Common myeloid progenitor, CD34-positive (primary cell): Measurements from ENCODE around the gene RIMS1.

Experiments used
- CTCF ChIA-PET: fragments of 350-600 bp; sonication (Branson Sonifier 250); formaldehyde crosslinking; loops from one replicate; lab custom pipeline; 2021; ENCODE audit warnings: antibody characterized with exemption; lab: Charles Lee
- POLR2A ChIA-PET: fragments of 350-600 bp; sonication (Branson Sonifier 250); formaldehyde crosslinking; loops from one replicate; lab custom pipeline; 2021; ENCODE audit warnings: antibody characterized with exemption; lab: Charles Lee
- DNase-seq, 3 donors: peaks; one replicate each; pipeline versions ENCODE4 v3.0.0 to v3.0.0-alpha.2; 2013
- H3K27ac ChIP-seq, 2 experiments: 1 replicate in 1 of 2; 2 replicates in 1 of 2; pipeline ENCODE4 v1.7.0; 2013; ENCODE audit warnings: inconsistent platforms in 2 of 2, low read length in 2 of 2, mild to moderate bottlenecking in 2 of 2, low read depth in 1 of 2, moderate library complexity in 1 of 2; ENCODE audit not compliant: severe bottlenecking in 2 of 2, insufficient read depth in 1 of 2, poor library complexity in 1 of 2
- H3K27me3 ChIP-seq, 5 experiments: replicated peaks in 2 of 5; 1 replicate in 3 of 5; 2 replicates in 2 of 5; pipeline versions ENCODE4 v1.6.1 to v1.7.0; 2013; ENCODE audit warnings: low read length in 4 of 5, mild to moderate bottlenecking in 2 of 5, moderate library complexity in 2 of 5, inconsistent platforms in 1 of 5; ENCODE audit not compliant: insufficient read depth in 5 of 5, control insufficient read depth in 4 of 5
- H3K36me3 ChIP-seq, 4 experiments: 1 replicate in 2 of 4; 2 replicates in 2 of 4; pipeline versions ENCODE4 v1.6.1 to v1.7.0; 2013; ENCODE audit warnings: low read length in 3 of 4, control low read depth in 1 of 4, mild to moderate bottlenecking in 1 of 4; ENCODE audit not compliant: control insufficient read depth in 4 of 4, insufficient read depth in 4 of 4
- H3K4me1 ChIP-seq, 4 experiments: 1 replicate in 3 of 4; 2 replicates in 1 of 4; pipeline versions ENCODE4 v1.6.1 to v1.7.1; 2013; ENCODE audit warnings: low read length in 3 of 4, mild to moderate bottlenecking in 3 of 4, control low read depth in 1 of 4, inconsistent platforms in 1 of 4, moderate library complexity in 1 of 4; ENCODE audit not compliant: control insufficient read depth in 4 of 4, insufficient read depth in 4 of 4; ENCODE audit errors: control extremely low read depth in 1 of 4
- H3K4me3 ChIP-seq, 7 experiments: 1 replicate in 4 of 7; 2 replicates in 3 of 7; pipeline versions ENCODE4 v1.5.1 to v1.7.0; 2013; ENCODE audit warnings: mild to moderate bottlenecking in 7 of 7, low read length in 6 of 7, moderate library complexity in 6 of 7, inconsistent platforms in 2 of 7, low read depth in 2 of 7, control low read depth in 1 of 7; ENCODE audit not compliant: insufficient read depth in 4 of 7, control insufficient read depth in 1 of 7; ENCODE audit errors: extremely low read depth in 1 of 7
- H3K9me3 ChIP-seq, 5 experiments: 1 replicate in 4 of 5; 2 replicates in 1 of 5; pipeline versions ENCODE4 v1.6.1 to v1.7.1; 2013; ENCODE audit warnings: low read length in 4 of 5, mild to moderate bottlenecking in 2 of 5, inconsistent platforms in 1 of 5, low read depth in 1 of 5, moderate library complexity in 1 of 5; ENCODE audit not compliant: control insufficient read depth in 4 of 5, insufficient read depth in 2 of 5; ENCODE audit errors: control extremely low read depth in 1 of 5
- WGBS: methylation state at CpG from one replicate; pipeline ENCODE4 v1.1.5; 2013; ENCODE audit not compliant: insufficient coverage; 5-methylcytosine and 5-hydroxymethylcytosine counted together

Gene RIMS1

GRCh38 chr6:72290620-72291019 is 404.3 kb downstream of the RIMS1 start:
- Histone ChIP-seq H3K4me1 (no peaks in the 10 kb centered on the region), H3K9me3 (no peaks in the 10 kb centered on the region), H3K4me3 (no peak overlapping the region), H3K36me3 (no peaks in the 10 kb centered on the region), H3K27ac (no peak overlapping the region), H3K27me3 (peaks cover 0 to 2% (median 0%) of the 10 kb centered on the region in 5 experiments)
- ChIA-PET POLR2A (no interaction called here), CTCF (no interaction called here)
- WGBS: 94% methylated on average over 8 of the region's 8 CpGs
- DNase-seq: no peak

DNA sequence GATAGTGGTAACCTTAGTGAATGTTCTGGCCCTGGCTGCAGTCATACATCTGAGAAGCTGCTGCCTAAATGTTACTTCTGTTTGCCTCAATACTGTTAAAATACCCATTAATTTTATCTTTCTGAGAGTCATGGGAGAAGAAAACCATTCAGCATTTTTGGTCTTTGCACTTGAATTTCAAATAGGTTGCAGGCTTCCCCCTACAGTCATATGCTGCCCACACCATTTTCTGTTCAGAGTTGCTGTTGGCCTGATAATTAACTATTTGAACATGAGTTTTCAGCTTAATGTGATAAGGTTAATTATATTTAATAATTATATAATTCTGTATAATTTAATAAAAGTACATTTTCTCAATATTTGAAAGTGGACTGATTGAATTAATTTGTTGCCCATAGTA is 410.0 kb downstream of the RIMS1 start:
- POLR2A ChIA-PET: no interaction called here
- H3K4me3 ChIP-seq: no peak overlapping the region
- no peaks in the 10 kb centered on the region for H3K9me3 ChIP-seq
- CTCF ChIA-PET: no interaction called here
- H3K36me3 ChIP-seq: no peaks in the 10 kb centered on the region
- no peak overlapping the region for H3K27ac ChIP-seq
- DNase-seq: no peak
- no peaks in the 10 kb centered on the region for H3K27me3 ChIP-seq
- H3K4me1 ChIP-seq: no peaks in the 10 kb centered on the region

GRCh38 chr6:72305971-72306370 is 419.6 kb downstream of the RIMS1 start:
- Histone ChIP-seq H3K36me3 (no peaks in the 10 kb centered on the region), H3K4me3 (no peak overlapping the region), H3K27ac (no peak overlapping the region), H3K9me3 (no peaks in the 10 kb centered on the region), H3K27me3 (no peaks in the 10 kb centered on the region), H3K4me1 (no peaks in the 10 kb centered on the region)
- no peak for DNase-seq
- POLR2A ChIA-PET: no interaction called here
- no CpG with 5 or more reads among the region's 2 CpGs for WGBS
- CTCF ChIA-PET: no interaction called here

GRCh38 chr6:72316675-72317380 is 430.5 kb downstream of the RIMS1 start:
- Histone ChIP-seq H3K27me3 (peaks cover 0 to 3% (median 0%) of the 10 kb centered on the region in 5 experiments), H3K27ac (no peak overlapping the region), H3K4me1 (no peaks in the 10 kb centered on the region), H3K36me3 (no peaks in the 10 kb centered on the region), H3K9me3 (no peaks in the 10 kb centered on the region), H3K4me3 (no peak overlapping the region)
- CTCF ChIA-PET: no interaction called here
- WGBS: 90% methylated on average over 6 of the region's 9 CpGs
- POLR2A ChIA-PET: no interaction called here
- no peak for DNase-seq

- Histone ChIP-seq H3K4me1 (no peaks in the 10 kb centered on the region), H3K27ac (no peak overlapping the region), H3K4me3 (no peak overlapping the region), H3K9me3 (no peaks in the 10 kb centered on the region), H3K27me3 (peaks cover 0 to 2% (median 0%) of the 10 kb centered on the region in 5 experiments), H3K36me3 (no peaks in the 10 kb centered on the region)
- DNase-seq: no peak
- POLR2A ChIA-PET: no interaction called here
- CTCF ChIA-PET: no interaction called here
Measured at GRCh38 chr6:72321788-72322187, 435.4 kb downstream of the RIMS1 start.

- no peaks in the 10 kb centered on the region for H3K4me1 ChIP-seq
- H3K27me3 ChIP-seq: no peaks in the 10 kb centered on the region
- no peak overlapping the region for H3K4me3 ChIP-seq
- POLR2A ChIA-PET: no interaction called here
- H3K9me3 ChIP-seq: no peaks in the 10 kb centered on the region
- no peak for DNase-seq
- 85% methylated on average over 2 of the region's 2 CpGs for WGBS
- CTCF ChIA-PET: no interaction called here
- H3K27ac ChIP-seq: no peak overlapping the region
- no peaks in the 10 kb centered on the region for H3K36me3 ChIP-seq
Measured at GRCh38 chr6:72322771-72323170, 436.4 kb downstream of the RIMS1 start.

GRCh38 chr6:72324591-72324990 is 438.2 kb downstream of the RIMS1 start:
- H3K9me3 ChIP-seq: no peaks in the 10 kb centered on the region
- WGBS: no CpG with 5 or more reads among the region's 4 CpGs
- H3K27ac ChIP-seq: no peak overlapping the region
- ChIA-PET POLR2A (no interaction called here), CTCF (no interaction called here)
- DNase-seq: no peak
- no peaks in the 10 kb centered on the region for H3K4me1 ChIP-seq
- H3K27me3 ChIP-seq: no peaks in the 10 kb centered on the region
- H3K4me3 ChIP-seq: no peak overlapping the region
- no peaks in the 10 kb centered on the region for H3K36me3 ChIP-seq
